Nephron progenitor cell (in vitro differentiated cells): ENCODE data around the gene FAM151B.

ENCODE experiments used
- DNase-seq: peaks from one replicate; pipeline ENCODE4 v3.0.0; 2021
- H3K27ac Mint-ChIP-seq: 2 replicates; pipeline ENCODE4 v1.8.0; 2021; ENCODE audit warnings: mild to moderate bottlenecking, moderate library complexity, mixed read lengths
- H3K27me3 Mint-ChIP-seq: 2 replicates; pipeline ENCODE4 v1.8.0; 2021; ENCODE audit warnings: mild to moderate bottlenecking, low read depth, mixed read lengths; ENCODE audit not compliant: poor library complexity
- H3K36me3 Mint-ChIP-seq: 2 replicates; pipeline ENCODE4 v1.8.0; 2021; ENCODE audit warnings: low read depth, mixed read lengths
- H3K4me1 Mint-ChIP-seq: 2 replicates; pipeline ENCODE4 v1.8.0; 2021; ENCODE audit warnings: mixed read lengths
- H3K4me3 Mint-ChIP-seq: 2 replicates; pipeline ENCODE4 v1.8.0; 2021; ENCODE audit warnings: mild to moderate bottlenecking, moderate library complexity, mixed read lengths
- H3K9me3 Mint-ChIP-seq: 2 replicates; pipeline ENCODE4 v1.8.0; 2021; ENCODE audit warnings: mild to moderate bottlenecking, moderate library complexity, mixed read lengths
- CTCF ChIP-seq: fragments of 200-600 bp; sonication (generic); IDR thresholded peaks from 2 replicates; pipeline ENCODE4 v1.5.0; 2021; ENCODE audit warnings: antibody characterized with exemption

The FAM151B gene

GRCh38 chr5:80541392-80541791 lies 53.5 kb downstream of the FAM151B start:
- no peaks in the 10 kb centered on the region for H3K4me1 Mint-ChIP-seq
- H3K27me3 Mint-ChIP-seq = peaks cover 13% of the 10 kb centered on the region
- peak overlapping the region; percentile 9 for H3K27ac Mint-ChIP-seq
- no peak overlapping the region for H3K4me3 Mint-ChIP-seq
- DNase-seq = no peak
- no peaks in the 10 kb centered on the region for H3K36me3 Mint-ChIP-seq
- H3K9me3 Mint-ChIP-seq = peaks cover 12% of the 10 kb centered on the region
- TF ChIP-seq CTCF = no peak

- no peaks in the 10 kb centered on the region for H3K36me3 Mint-ChIP-seq
- H3K9me3 Mint-ChIP-seq = no peaks in the 10 kb centered on the region
- peaks cover 25% of the 10 kb centered on the region for H3K4me1 Mint-ChIP-seq
- peaks cover 16% of the 10 kb centered on the region for H3K27me3 Mint-ChIP-seq
- H3K27ac Mint-ChIP-seq = no peak overlapping the region
- DNase-seq = no peak
- no peak for TF ChIP-seq CTCF
- H3K4me3 Mint-ChIP-seq = no peak overlapping the region
Observed at GRCh38 chr5:80554646-80555045, 66.7 kb downstream of the FAM151B start.

- Mint-ChIP-seq H3K4me3 (no peak overlapping the region), H3K27ac (no peak overlapping the region), H3K9me3 (no peaks in the 10 kb centered on the region), H3K27me3 (peaks cover 16% of the 10 kb centered on the region), H3K36me3 (no peaks in the 10 kb centered on the region), H3K4me1 (peaks cover 27% of the 10 kb centered on the region)
- TF ChIP-seq CTCF = no peak
- DNase-seq = no peak
Observed at GRCh38 chr5:80555099-80555498, 67.2 kb downstream of the FAM151B start.

GRCh38 chr5:80559244-80559643 lies 71.3 kb downstream of the FAM151B start:
- no peak for DNase-seq
- Mint-ChIP-seq H3K9me3 (no peaks in the 10 kb centered on the region), H3K4me1 (peaks cover 38% of the 10 kb centered on the region), H3K27ac (no peak overlapping the region), H3K27me3 (peaks cover 18% of the 10 kb centered on the region), H3K4me3 (no peak overlapping the region), H3K36me3 (no peaks in the 10 kb centered on the region)
- no peak for TF ChIP-seq CTCF

- Mint-ChIP-seq H3K27ac (no peak overlapping the region), H3K9me3 (no peaks in the 10 kb centered on the region), H3K4me1 (peaks cover 10% of the 10 kb centered on the region), H3K4me3 (no peak overlapping the region), H3K27me3 (peaks cover 78% of the 10 kb centered on the region), H3K36me3 (no peaks in the 10 kb centered on the region)
- DNase-seq = no peak
- no peak for TF ChIP-seq CTCF
Observed at GRCh38 chr5:80565330-80565729, 77.4 kb downstream of the FAM151B start.

- Mint-ChIP-seq H3K4me3 (no peak overlapping the region), H3K4me1 (peaks cover 5% of the 10 kb centered on the region), H3K36me3 (no peaks in the 10 kb centered on the region), H3K27ac (no peak overlapping the region), H3K27me3 (peaks cover 92% of the 10 kb centered on the region), H3K9me3 (peaks cover 7% of the 10 kb centered on the region)
- TF ChIP-seq CTCF = no peak
- no peak for DNase-seq
Observed at GRCh38 chr5:80566711-80567259, 78.9 kb downstream of the FAM151B start.
